Cardiac muscle cell (in vitro differentiated cells and primary cell): ENCODE data around the gene PPM1N. TPM values are rescaled to one million over a fixed set of nuclear protein-coding genes. Genes with fewer than 3 reads are reported as not detected.

ENCODE experiments used
- DNase-seq, 2 donors: peaks; one replicate each; pipeline versions ENCODE4 v3.0.0 to v3.0.0-alpha.2; 2010 to 2017; ENCODE audit warnings: low read depth in 1 of 2, low spot score in 1 of 2
- H3K27ac ChIP-seq: fragments of 200-600 bp; sonication (generic); 2 replicates; pipeline ENCODE4 v1.5.1; 2016
- H3K27me3 ChIP-seq: fragments of 200-600 bp; sonication (generic); 2 replicates; pipeline ENCODE4 v1.6.0; 2016; ENCODE audit warnings: control low read depth
- H3K36me3 ChIP-seq: fragments of 200-600 bp; sonication (generic); 2 replicates; pipeline ENCODE4 v1.5.1; 2016; ENCODE audit warnings: control low read depth
- H3K4me1 ChIP-seq: fragments of 200-600 bp; sonication (generic); 2 replicates; pipeline ENCODE4 v1.8.1; 2017; ENCODE audit warnings: low read depth, mild to moderate bottlenecking, mixed run types
- H3K4me3 ChIP-seq: fragments of 200-600 bp; sonication (generic); 2 replicates; pipeline ENCODE4 v1.5.1; 2016; ENCODE audit warnings: mild to moderate bottlenecking
- H3K9me3 ChIP-seq: fragments of 200-600 bp; sonication (generic); 2 replicates; pipeline ENCODE4 v1.5.1; 2017; ENCODE audit warnings: low read depth, mild to moderate bottlenecking, control low read depth
- polyA plus RNA-seq: library from polyadenylated mRNA; unstranded; fragments of >200 nt; fragmentation: Nextera tagmentation; extraction: Ambion mirVana; gene quantifications from 2 replicates; pipeline ENCODE4 v1.2.1, GENCODE V29; 2016
- total RNA-seq: library from RNA; depleted of rRNA; stranded (reverse); fragments of >200 nt; gene quantifications from 2 replicates; pipeline ENCODE4 v1.2.3, GENCODE V29; 2016
- TF ChIP-seq, protein P1 (sequence below): IDR thresholded peaks from 2 replicates; pipeline ENCODE4 v1.5.1; 2012; ENCODE audit warnings: low read depth, mild to moderate bottlenecking, low read length

PPM1N gene
- total and polyA plus RNA-seq, 2 experiments from 2014 or later = 1.2 to 2.9 TPM

DNA sequence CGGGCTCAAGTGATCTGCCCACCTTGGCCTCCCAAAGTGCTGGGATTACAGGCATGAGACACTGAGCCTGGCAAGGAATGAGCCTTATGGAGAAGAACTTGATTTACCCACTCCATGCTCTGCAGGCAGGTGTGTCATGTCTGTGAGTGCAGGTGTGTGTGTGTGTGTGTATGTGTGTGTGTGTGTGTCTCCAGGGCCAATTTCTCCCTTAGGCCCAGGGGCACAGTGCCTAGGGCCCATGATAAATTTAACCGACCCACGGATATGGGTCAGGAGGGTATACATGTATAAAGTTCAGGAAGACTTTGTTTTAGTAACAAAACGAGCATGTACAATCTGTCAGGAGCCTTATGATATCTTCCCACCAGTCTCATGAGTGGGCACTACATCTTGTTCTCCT, 35.0 kb upstream of the PPM1N start:
- Histone ChIP-seq H3K36me3 (no peaks in the 10 kb centered on the region), H3K4me1 (no peaks in the 10 kb centered on the region), H3K9me3 (no peaks in the 10 kb centered on the region), H3K4me3 (no peak overlapping the region), H3K27me3 (no peaks in the 10 kb centered on the region), H3K27ac (no peak overlapping the region)
- DNase-seq = no peak
- TF ChIP-seq, protein P1, sequence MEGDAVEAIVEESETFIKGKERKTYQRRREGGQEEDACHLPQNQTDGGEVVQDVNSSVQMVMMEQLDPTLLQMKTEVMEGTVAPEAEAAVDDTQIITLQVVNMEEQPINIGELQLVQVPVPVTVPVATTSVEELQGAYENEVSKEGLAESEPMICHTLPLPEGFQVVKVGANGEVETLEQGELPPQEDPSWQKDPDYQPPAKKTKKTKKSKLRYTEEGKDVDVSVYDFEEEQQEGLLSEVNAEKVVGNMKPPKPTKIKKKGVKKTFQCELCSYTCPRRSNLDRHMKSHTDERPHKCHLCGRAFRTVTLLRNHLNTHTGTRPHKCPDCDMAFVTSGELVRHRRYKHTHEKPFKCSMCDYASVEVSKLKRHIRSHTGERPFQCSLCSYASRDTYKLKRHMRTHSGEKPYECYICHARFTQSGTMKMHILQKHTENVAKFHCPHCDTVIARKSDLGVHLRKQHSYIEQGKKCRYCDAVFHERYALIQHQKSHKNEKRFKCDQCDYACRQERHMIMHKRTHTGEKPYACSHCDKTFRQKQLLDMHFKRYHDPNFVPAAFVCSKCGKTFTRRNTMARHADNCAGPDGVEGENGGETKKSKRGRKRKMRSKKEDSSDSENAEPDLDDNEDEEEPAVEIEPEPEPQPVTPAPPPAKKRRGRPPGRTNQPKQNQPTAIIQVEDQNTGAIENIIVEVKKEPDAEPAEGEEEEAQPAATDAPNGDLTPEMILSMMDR = no peak

DNA sequence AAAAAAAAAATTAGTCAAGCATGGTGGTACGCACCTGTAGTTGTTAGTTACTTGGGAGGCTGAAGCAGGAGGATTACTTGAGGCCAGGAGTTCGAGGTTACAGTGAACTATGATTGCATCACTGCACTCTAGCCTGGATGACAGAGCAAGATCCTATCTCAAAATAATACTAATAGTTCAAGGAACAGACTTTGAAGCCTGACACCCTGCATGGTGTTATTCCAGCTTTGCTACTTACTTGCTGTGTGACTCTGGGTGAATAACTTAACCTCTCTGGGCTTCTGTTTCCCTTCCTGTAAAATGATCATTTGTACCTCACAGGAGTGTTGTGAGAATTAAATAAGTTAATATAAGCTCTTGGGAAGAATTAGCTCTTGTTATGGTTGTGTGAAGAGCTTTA, 34.0 kb upstream of the PPM1N start:
- no peaks in the 10 kb centered on the region for H3K27me3 ChIP-seq
- no peaks in the 10 kb centered on the region for H3K9me3 ChIP-seq
- H3K4me3 ChIP-seq = no peak overlapping the region
- H3K36me3 ChIP-seq = no peaks in the 10 kb centered on the region
- H3K4me1 ChIP-seq = no peaks in the 10 kb centered on the region
- TF ChIP-seq, protein P1 = no peak
- no peak for DNase-seq
- no peak overlapping the region for H3K27ac ChIP-seq

DNA sequence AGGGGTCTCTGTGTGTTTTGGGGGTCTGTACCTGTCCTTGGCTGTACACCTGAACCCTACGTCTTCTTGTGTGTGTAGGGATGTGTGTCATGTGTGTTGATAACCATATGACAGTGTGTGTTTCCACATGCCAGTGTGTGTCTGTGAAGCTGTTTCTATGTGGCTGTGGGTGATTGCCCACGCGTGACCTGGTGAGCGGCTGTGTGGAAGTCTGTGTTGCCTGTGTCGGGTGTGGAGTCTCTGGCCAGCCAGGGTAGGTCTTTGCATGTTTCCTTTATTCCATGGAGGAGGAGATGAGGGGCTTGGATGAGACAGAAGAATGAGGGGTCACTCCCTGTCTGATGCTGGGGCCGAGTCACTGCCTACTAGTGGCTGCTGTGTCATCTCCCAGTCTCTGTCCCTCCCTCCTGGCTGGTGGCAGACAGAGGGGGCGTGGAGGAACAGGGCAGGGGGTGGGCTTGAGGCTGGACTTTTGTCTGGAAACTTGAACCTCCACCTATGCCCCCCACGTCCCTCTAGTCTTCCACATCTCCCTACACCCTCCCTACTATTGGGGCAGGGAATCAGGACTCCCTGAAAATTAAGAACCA, 33.3 kb upstream of the PPM1N start:
- Histone ChIP-seq H3K4me1 (peaks cover under 1% of the 10 kb centered on the region), H3K9me3 (no peaks in the 10 kb centered on the region), H3K27ac (no peak overlapping the region), H3K36me3 (no peaks in the 10 kb centered on the region), H3K4me3 (no peak overlapping the region), H3K27me3 (no peaks in the 10 kb centered on the region)
- TF ChIP-seq, protein P1 = no peak
- DNase-seq = no peak

DNA sequence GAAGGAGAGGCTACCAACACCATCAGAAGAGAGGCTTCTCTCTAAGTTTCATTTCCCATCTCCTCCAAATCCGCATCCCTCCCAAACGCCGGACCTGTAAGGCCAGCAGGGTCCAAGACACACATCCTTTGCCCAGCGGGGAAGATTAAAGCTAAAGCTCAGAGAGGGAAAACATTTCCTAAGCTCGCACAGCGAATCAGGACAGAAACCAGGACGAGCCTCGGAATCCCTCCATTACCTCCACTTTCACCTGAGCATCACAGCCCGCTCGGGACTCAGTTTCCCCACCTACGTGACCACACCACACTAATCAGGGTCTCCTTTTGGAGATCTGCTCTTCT, 31.2 kb upstream of the PPM1N start:
- peak in 1 of 2 donors; percentile 31 for DNase-seq
- H3K27me3 ChIP-seq = no peaks in the 10 kb centered on the region
- no peak overlapping the region for H3K27ac ChIP-seq
- H3K9me3 ChIP-seq = no peaks in the 10 kb centered on the region
- H3K4me1 ChIP-seq = peaks cover 10% of the 10 kb centered on the region
- H3K4me3 ChIP-seq = peak overlapping the region; percentile 65
- TF ChIP-seq, protein P1 = no peak
- H3K36me3 ChIP-seq = no peaks in the 10 kb centered on the region

DNA sequence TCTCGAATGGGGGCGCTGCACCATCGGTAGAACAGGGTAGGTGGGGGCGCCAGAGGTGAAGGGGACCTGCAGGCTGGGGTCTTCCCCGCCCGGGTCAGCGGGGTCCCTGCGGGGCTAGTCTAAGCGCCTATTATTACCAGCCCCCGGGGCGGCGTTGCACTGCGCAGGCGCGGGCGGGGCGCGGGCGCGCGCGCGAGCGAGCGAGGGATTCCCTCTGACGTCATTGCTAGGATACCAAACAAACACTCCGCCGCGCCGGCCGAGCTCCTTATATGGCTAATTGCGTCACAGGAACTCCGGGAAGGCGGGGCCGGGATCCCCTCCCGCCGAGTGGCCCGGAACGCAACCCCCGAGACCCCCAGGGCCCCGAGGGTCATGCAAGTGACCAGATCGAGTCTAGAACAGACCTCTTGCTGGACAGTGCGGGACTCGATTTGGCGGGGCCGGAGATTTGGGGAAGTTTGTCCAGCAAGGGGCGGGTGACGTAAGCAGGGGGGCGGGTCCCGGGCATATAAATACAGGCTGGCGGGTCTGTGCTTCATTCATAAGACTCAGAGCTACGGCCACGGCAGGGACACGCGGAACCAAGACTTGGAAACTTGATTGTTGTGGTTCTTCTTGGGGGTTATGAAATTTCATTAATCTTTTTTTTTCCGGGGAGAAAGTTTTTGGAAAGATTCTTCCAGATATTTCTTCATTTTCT, 30.6 kb upstream of the PPM1N start, which contains the start of gene FOSB:
Gene FOSB (plus strand): TSS at position 541 of the 703 bp plus-strand sequence. CDS start 591 bp downstream, outside the sequence.
- TF ChIP-seq, protein P1 = peak; percentile 24
- H3K27ac ChIP-seq = peak within 1 kb of the TSS; percentile 90
- peak; percentile 96 to 99 for DNase-seq
- peaks cover 10% of the 10 kb centered on the region for H3K4me1 ChIP-seq
- peak within 1 kb of the TSS; percentile 65 for H3K4me3 ChIP-seq
- no peaks in the 10 kb centered on the region for H3K36me3 ChIP-seq
- no peaks in the 10 kb centered on the region for H3K27me3 ChIP-seq
- H3K9me3 ChIP-seq = no peaks in the 10 kb centered on the region
